M059J (cell line): ENCODE results near the gene CAND1. TPM values are rescaled to one million over a fixed set of nuclear protein-coding genes. Genes with fewer than 3 reads are reported as not detected.

Experiments
- DNase-seq: peaks from one replicate; pipeline ENCODE4 v3.0.0-alpha.2; 2012; ENCODE audit warnings: low read depth
- total RNA-seq: library from RNA; depleted of rRNA; stranded (reverse); fragments of >200 nt; shearing (Covaris generic); gene quantifications from 2 replicates; pipeline ENCODE4 v1.2.3, GENCODE V29; 2014

Gene CAND1
- total RNA-seq, 1 experiment from 2014 or later: 96.5 TPM

GRCh38 chr12:67280572-67280971 lies 11.4 kb downstream of the CAND1 start:
- no peak for DNase-seq

- DNase-seq: no peak
Measured at GRCh38 chr12:67284561-67284960, 15.4 kb downstream of the CAND1 start.

GRCh38 chr12:67286257-67286656 lies 17.1 kb downstream of the CAND1 start:
- DNase-seq: no peak

- no peak for DNase-seq
Measured at GRCh38 chr12:67287311-67287710, 18.2 kb downstream of the CAND1 start.

GRCh38 chr12:67288561-67288960 lies 19.4 kb downstream of the CAND1 start:
- no peak for DNase-seq

- no peak for DNase-seq
Measured at GRCh38 chr12:67290378-67290777, 21.2 kb downstream of the CAND1 start.

- no peak for DNase-seq
Measured at GRCh38 chr12:67299526-67299925, 30.4 kb downstream of the CAND1 start.

- DNase-seq: no peak
Measured at GRCh38 chr12:67299926-67300325, 30.8 kb downstream of the CAND1 start.

- no peak for DNase-seq
Measured at GRCh38 chr12:67302162-67302561, 33.0 kb downstream of the CAND1 start.

- DNase-seq: no peak
Measured at GRCh38 chr12:67305544-67305943, 36.4 kb downstream of the CAND1 start.

- DNase-seq: no peak
Measured at GRCh38 chr12:67306712-67307111, 37.6 kb downstream of the CAND1 start.

- no peak for DNase-seq
Measured at GRCh38 chr12:67315661-67316060, 46.5 kb downstream of the CAND1 start.

GRCh38 chr12:67318786-67319185 lies 49.6 kb downstream of the CAND1 start:
- no peak for DNase-seq

- DNase-seq: no peak
Measured at GRCh38 chr12:67319936-67320335, 50.8 kb downstream of the CAND1 start.

GRCh38 chr12:67320614-67321295 lies 51.6 kb downstream of the CAND1 start:
- peak; percentile 62 for DNase-seq

GRCh38 chr12:67322580-67322979 lies 53.4 kb downstream of the CAND1 start:
- DNase-seq: no peak

GRCh38 chr12:67323007-67323406 lies 53.8 kb downstream of the CAND1 start:
- no peak for DNase-seq

- no peak for DNase-seq
Measured at GRCh38 chr12:67326637-67327036, 57.5 kb downstream of the CAND1 start.

GRCh38 chr12:67327466-67327865 lies 58.3 kb downstream of the CAND1 start:
- no peak for DNase-seq

- no peak for DNase-seq
Measured at GRCh38 chr12:67331123-67331522, 62.0 kb downstream of the CAND1 start.

- DNase-seq: no peak
Measured at GRCh38 chr12:67331828-67332227, 62.7 kb downstream of the CAND1 start.

GRCh38 chr12:67333649-67334048 lies 64.5 kb downstream of the CAND1 start:
- no peak for DNase-seq

- no peak for DNase-seq
Measured at GRCh38 chr12:67338426-67338825, 69.3 kb downstream of the CAND1 start.

- no peak for DNase-seq
Measured at GRCh38 chr12:67339530-67339929, 70.4 kb downstream of the CAND1 start.
